Measurements from ENCODE around the gene ALOXE3.

The ALOXE3 gene

DNA sequence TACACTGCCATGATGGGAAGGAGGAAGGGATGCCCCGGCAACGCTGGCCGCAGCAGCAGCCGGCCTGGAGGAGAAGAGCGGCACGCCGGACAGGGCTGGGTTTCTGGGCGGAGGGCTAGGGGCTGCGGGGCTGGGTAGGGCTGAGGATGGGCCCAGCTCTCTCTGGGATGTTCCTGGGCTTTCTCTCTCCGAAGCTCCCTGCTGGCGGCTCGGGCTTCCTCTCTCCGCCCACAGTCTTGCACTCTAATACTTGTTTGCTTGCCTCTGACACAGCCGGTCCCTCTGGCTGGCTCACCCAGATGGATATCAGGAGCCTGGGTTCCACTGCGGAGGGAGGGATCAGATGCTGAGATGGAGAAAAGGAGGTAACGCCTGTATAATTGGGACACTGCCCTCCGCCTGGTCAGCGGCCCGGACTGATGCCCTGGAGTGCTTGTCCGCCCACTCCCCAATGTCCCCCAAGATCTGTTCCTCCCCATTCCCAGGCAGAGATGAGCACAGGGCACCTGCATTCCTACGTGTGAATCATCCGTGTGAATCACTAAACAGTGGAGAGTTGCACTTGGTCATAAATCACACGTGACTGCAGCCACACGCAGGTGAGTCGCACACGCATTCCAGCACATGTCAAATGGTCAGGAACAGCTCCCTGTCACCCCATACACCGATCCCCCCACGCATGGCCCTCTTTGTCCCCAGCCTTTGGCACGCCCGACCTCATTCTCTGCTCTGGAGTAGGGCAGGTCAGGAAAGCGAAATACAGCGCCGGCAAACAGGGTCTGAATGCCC is at the start of gene ALOXE3:
TSS of gene ALOXE3 (minus strand) at position 535 of the 789 bp plus-strand sequence. CDS start at position 11, 524 bp downstream.
- peak; percentile 10 for DNase-seq

DNA sequence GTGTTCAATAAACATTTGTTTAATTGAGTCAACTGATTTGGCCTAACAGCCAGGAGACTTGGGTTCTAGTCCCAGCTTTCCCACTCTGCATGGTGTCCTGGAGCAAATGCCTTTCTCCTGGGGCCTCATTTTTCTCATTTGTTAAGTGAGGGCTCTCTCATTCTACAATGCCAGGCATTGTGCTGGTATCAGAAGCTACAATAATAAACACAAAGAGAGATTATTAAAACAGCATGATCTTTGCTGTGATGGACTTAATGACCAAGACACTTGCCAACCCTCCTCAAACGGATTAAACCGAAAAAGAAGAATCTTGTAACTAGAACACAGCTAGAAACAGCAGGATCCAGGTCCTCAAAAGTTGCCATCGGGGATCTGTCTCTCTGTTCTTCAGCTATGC is 49.2 kb upstream of the ALOXE3 start:
- DNase-seq: no peak

DNA sequence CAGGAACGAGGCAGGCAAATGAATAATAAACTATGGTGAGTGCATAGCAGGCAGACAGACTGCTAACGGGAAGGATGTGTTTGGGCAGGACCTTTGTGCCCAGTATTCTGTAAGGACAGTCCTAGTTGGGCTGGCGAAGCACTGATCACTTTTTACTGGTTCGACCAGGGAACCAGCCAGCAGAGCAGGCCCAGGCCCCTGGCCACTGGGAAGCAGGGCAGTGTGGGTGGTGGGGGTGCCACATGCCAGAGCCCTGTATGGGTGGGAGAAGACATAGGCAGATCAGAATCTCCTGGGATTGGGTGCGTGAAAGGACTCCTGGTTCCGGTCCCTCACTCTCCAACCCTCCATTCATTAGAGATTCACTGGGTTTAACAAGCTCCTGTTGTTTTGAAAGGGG is 48.4 kb upstream of the ALOXE3 start:
- DNase-seq: no peak

DNA sequence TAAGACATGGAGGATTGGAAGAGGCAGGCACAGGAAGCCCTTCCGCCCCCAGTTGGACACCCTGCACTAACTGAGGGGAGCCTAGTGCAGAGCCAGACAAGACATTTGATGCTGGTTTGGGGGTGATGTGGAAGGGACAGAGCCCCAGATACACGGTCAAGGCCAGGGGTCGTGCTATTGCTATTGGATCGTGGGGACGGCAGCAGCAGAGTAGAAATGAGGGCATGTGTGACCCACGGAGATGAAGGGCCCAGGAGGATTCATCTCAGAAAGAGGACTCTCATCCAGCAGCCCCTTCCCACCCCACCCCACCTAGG is 46.5 kb upstream of the ALOXE3 start:
- DNase-seq: no peak

DNA sequence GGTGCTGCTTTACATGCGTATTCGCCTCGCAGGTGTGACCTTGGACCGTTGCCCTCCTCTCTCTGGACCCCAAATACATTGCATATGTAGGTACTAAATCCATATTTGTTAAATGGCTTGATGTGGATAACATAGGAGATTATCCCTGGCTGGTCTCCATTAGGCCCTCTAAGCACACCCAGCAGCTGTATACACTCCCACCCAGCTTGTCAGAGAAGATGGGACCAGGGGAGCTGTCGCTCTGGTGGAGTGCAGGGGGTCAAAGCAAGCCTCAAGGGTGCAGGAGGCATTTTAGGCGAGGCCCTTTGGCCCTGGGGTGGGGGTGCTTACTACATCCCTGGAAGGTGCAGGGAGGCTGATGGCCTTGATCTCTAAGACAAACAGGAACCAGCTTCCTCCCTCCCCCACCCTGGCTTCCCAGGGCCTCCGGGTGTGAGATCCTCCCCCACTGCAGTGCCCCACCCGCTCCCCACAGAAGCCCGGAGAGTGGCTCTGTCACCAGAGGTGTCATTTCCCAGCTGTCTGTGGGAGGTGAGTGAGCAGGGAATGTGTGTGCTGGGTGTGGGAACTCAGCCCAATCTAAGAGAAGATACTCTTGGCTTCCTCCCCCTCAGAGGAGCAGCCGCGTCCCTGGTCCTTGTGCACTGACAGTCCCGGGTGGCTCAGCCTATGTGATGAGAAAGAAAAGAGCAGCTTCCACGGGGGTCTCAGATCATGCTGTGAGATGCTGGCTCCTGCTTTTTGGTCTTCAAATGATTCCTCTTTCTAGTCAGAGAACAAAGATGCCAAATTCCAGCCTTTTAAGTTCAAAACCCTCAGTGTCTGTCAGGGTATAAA is 45.9 kb upstream of the ALOXE3 start:
- peak; percentile 51 for DNase-seq

DNA sequence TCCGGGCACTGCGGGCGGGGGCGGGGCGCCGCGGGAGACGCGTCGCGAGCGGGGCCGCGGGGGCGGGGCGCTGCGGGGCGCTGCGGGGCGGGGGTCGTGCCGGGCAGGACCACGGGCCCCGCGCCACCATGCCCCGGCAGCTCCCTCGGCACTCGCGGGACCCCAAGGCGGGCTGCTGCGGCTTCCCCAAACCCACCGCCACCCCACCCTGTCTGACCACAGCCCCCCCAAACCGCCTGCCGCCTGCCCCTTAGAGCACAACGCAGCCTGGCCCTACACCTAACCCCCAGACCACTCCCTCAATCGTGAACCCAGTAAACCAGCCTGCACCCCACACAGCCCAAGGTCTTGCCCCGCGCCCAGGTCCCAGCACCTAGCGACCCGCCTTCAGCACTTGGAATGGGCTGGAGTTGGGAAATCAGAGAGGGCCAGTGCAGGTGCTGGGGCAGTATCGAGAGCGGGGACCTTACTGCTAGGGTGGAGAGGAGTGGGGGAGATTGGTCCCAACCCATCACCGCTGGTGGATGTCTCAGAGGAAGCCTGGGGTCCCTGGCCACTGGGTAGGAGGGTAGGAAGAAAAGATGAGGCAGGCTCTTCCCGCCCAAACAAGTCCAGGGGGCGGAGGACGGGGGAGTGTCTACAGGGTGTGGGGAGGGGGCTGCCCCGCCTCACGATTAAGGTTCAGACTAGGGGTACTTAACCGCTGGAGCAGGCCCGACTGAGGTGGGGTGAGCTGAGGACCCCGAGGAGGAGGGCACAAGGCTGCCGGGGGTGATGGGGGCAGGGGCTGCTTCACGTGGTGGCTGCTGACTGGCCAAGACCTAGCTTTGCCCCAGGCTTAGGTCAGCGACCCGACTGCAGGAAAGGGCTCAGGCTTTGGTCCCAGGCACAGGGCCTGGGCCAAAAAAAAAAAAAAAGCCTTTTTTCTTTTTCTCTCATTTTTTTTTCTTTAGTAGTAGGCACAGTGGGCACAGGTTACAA is 45.0 kb upstream of the ALOXE3 start:
- peak; percentile 42 for DNase-seq

DNA sequence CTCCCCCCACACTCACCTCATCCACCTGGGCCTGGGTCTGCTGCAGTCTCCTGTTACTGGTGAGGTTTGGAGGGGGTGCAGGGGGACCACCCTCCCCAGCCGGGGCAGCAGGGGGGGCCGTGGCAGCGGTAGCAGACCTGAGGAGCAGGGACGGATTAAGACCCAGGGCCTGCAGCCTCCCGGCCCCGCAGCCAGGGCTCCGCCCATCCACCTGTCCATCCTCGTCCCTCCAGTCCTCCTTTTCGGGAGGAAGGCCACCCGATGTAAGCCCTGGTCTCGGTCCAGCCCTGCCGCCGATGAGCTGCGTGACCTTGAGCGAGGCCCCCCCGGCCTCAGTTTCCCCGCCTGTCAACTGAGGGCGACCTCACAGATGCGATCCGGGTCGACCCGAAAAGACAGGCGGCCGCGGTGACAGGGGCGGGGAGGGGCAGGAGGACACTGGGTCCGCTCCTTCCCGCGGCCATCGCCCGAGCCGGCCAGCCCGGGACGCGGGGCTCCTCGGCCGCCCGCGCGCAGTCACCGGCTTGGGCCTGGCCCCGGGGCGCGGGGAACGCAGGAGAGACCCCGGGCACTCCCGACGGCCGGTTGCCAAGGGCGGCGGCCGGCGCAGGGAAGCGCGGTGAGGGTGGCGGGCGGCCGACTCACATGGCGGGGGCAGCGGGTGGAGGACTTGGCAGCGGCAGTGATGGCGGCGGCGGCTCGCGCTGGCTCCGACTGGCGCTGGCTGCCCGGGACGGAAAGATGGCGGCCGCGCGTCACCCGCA is 44.1 kb upstream of the ALOXE3 start, which contains the start of gene VAMP2:
TSS of gene VAMP2 (minus strand) at position 716 of the 764 bp plus-strand sequence. CDS start at position 647, 69 bp downstream.
- DNase-seq: peak; percentile 76

DNA sequence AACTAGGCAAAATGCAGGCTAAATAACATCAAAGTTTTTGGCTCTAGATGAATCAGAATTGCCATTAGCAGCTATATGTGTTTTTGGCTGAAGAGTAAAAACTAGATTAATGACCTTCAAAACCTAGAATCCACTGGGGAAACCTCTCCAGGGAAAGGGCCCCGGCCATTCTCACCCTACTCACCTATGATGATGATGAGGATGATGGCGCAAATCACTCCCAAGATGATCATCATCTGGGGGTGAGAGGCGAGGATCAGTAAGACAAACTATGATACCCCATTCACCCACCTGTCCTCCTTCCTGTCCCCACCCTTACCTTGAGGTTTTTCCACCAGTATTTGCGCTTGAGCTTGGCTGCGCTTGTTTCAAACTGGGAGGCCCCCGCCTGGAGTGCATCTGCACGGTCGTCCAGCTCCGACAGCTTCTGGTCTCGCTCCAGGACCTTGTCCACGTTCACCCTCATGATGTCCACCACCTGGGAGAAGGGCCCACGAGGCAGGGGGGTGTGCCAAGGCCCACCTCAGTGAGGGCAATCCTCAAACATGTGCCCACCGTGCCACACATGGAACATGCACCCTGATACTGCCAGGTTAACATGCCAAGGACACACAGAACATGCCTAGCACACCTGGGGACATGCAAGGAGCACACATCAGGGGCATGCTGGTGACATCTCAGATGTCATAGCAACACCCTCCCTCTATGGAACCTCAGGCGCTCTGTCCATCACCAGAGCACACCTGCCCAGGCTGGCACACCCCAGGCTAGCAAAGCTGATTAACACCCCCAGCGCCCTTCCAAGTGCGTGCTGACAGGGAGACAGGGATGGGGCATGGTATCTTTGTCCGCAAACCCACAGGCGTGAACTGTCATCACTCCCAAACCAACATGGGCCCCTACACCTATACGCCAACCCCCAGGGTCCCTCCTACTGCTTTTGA is 43.2 kb upstream of the ALOXE3 start:
- DNase-seq: no peak

DNA sequence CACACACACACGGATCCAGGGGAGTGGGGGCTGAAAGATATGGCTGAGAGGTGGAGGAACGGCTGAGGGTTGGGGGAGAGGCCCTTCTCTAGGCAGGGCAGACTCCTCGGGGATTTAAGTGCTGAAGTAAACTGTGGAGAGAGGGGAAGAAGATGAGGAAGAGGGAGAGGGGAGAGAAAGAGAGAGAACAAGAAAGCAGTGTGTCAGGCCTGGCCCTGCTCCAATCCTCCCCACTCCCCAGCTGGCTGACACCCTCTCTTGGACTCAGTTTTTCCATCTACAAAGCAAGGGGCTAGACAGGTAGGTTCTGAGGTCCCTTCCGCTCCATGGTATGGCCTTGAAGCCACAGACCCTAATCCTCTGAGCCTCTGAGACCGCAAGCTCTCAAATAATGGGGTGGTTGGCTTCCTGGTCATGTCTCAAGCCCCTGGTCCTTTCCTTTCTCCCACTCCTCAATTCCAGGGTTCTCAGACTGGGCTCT is 42.5 kb upstream of the ALOXE3 start:
- no peak for DNase-seq

DNA sequence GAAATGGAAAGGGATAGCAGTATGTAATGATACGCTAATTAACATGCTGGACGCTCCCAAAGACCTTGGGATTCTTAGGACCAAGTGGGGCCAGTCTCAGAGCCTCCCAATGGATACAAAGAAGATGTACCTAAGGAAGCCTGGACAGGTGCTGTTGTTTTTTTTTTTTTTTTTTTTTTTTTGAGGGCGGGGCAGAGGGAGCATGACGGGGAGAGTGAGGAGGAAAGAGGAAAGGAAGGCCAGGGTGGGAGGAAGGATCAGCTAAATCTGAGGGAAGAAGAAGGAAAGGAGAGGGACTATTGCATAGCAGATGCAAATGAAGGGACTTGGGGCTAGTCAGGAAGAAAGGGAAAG is 41.9 kb upstream of the ALOXE3 start:
- no peak for DNase-seq

DNA sequence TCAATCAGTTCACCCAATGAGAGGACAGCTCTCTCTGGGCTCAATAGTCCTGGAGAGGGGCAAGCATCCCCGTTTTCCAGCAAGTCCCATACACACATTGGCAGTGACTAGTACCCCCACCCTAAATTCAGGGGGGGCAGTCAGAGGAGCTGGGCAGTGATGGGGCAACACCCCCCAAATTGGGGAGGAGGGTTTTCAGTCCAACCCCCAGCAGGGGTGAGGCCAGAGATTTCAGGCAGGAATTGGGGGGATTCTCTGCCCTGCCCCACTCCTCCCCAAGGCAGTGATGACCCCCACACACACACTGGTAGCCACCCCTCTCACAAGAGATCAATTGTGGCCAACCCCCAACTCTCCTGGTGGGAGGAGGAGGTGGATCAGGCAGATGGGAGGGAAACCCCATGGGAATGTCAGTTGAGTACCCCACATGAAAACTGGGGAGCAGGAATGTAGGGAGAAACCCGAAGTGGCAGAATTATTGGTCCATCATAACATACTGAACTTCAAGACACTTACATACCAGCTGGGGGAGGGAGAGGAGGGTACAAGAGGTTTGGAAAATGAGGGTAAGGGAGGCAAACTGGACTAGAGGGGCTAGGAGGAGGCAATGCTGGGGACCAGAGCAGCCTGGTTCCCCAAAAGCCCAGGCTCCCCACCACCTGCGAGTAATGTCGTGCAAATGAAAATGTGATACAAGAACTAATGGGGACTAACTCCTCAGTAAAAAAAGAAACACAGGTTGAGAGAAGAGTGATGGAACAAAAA is 41.3 kb upstream of the ALOXE3 start:
- DNase-seq: no peak

DNA sequence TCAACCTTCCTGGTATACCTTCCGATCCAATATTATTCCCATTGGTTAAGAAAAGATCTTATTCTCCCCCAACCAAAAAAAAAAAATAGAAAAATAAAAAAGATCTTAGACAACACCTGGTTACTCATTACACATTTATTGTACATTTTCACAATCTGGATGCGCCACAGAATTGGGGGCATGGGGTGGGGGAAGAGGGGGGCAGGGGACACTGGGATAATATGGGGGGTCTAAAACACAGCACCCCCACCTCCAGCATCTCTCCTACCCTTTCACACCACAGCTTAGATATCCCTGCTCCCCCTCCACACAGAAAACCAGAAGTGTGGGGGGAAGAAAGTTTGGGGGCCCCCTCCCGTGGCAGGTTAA is 40.7 kb upstream of the ALOXE3 start:
- DNase-seq: no peak

DNA sequence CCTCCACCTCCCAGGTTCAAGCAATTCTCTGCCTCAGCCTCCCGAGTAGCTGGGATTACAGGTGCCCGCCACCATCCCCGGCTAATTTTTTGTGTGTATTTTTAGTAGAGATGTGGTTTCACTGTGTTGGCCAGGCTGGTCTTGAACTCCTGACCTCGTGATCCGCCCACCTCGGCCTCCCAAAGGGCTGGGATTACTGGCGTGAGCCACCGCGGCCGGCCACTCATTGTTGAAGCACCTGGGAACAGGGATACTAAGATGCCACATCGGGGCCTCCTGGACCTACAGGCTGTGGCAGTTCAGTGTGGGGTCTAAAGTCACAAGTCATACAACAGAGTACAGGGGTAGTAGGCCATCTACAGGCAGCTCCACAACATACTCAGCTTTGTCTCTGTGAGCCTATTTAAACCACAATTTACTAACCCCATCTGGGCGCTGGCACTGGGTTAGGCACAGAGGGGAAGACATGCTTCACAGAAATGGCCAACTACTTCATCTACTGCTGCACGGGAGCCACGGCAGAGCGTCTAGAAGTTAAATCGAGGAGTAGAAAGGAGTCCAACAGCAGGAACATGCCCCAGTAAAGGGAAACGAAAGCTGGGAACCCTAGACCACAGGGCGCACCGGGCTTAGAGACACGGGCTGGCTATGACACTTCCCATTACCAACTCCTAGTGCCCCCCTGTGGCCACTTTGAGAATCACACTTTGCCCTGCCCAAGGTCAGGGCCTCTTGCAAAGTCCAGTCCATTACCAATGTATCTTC is 40.1 kb upstream of the ALOXE3 start:
- peak; percentile 63 for DNase-seq

DNA sequence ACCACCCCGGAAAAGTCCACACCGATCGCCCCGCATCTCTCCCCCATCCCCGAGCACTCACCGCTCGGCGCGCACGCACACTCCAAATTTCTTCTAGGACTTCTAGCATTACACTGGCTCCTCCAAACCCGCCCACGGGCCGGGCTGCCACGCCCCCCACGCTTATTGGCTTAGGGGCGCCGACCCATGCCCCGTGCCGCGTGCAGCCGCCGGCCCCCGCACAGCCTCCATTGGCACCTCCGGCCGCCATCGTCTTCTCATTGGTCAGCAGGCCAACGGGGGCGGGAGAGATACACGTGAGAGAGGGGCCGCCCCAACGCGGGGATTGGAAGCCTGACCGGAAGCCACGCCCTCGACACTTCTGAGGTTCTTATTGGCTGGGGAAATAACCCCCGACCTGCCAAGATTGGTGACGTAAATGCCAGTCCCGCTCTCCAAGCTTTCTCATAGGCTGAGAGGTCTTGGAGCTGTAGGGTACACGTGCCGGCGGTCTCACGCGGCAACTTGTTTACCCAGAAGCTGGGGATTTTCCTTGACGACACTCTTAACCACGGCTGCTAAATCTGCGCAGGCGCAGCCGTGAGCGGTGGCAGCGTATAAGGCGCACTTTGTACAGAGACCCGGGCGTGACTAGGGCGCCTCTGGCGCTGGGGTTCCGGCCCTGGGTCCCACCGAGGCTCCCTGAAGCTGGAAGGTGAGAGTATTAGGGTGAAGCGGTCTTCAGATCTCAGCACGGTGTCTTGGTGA is 38.1 kb upstream of the ALOXE3 start:
- DNase-seq: peak; percentile 99

DNA sequence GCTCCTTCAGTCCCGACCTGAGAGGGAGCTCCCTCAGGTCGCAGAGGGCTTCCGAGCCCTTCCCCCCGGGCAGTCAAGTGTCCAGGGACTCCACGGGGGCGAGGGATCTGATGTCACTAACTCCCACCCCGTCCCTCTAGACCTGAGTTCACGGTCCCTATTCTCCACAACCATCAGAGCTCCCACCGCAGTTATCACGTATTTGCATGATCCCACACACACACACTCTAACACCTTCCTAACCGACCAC is 37.6 kb upstream of the ALOXE3 start:
- no peak for DNase-seq

DNA sequence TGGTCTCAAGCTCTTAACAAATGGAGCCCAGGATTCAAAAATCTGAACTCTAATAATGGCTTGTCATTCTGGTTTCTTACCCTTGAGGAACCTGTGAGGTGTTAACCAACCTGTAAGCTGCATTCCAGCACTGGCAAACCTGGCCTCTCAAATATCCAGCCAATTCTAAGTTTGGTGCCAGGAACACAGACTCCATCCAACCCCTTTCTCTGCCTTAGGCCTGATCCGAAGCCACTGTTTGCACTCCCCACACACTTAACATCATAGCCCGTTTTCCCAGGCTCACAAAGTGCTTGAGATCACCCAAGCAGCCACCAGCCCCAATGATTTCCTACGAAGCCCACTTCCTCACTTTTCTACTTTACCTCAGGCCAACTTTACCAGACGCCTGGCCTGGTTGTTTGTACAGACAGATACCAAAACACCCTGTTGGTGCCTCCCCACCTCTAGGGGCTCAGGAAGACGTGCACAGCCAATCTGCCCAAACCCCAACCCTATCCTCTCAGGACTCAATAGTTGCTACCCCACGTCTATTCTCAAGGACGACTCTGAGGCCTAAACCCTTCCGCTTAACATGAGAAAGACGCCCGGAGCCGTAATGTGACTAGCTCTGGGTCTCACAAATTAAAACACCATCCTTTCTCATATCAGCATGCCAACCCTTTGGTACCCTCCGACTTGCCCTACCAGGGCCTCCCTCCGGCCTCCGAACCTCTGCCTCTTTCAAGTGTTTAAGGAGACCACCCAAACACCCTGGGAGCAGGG is 37.1 kb upstream of the ALOXE3 start:
- no peak for DNase-seq

DNA sequence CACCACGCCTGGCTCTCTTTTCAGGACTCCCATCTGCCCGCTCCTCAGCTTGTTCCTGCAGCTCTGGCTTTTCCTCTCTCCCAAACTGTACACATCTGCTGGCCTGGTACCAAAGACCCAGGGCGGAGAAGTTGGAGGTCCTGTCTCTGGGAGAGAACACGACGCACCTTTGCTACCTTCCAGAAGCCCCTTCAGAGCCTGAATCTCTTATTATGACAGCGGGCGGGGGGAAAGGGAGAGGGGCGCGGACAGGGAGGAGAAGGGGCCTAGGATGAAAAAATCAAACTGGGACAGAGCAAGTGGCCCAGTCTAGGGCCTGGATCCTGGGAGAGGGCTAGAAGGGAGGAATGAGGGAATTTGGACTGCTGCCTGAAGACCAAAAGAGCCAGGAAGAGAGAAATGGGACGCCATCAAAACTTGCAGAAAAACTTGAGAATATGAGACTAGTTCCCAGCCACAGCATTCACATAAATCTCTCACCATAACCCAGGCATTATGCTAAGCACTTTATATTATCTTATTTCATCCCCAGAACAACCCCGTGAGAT is 36.4 kb upstream of the ALOXE3 start:
- DNase-seq: no peak
